Heart left ventricle (tissue), 16 donors: ENCODE measurements around the gene SMIM44. TPM values are rescaled to one million over a fixed set of nuclear protein-coding genes. Genes with fewer than 3 reads are reported as not detected.

ENCODE experiments used
- ATAC-seq, 4 donors: fragments of 200-7000 bp; cut with Tn5 transposase; one replicate each; pipeline ENCODE4 v1.9.1; 2020 to 2022; ENCODE audit warnings: moderate library complexity in 4 of 4, mild to moderate bottlenecking in 3 of 4, moderate number of reproducible peaks in 1 of 4
- DNase-seq, 5 donors: peaks; one replicate each; pipeline ENCODE4 v3.0.0-alpha.2; 2020
- H3K27ac ChIP-seq, 12 donors: fragments of 200-600 bp; sonication (generic) in 4 of 12; one replicate each; pipeline versions ENCODE4 v1.5.0 to v1.8.0; 2016 to 2022; ENCODE audit warnings: mild to moderate bottlenecking in 2 of 12
- H3K27me3 ChIP-seq, 9 donors: fragments of 200-600 bp; sonication (generic) in 2 of 9; one replicate each; pipeline versions ENCODE4 v1.5.1 to v1.8.0; 2016 to 2022; ENCODE audit warnings: mild to moderate bottlenecking in 3 of 9
- H3K36me3 ChIP-seq, 9 donors: fragments of 200-600 bp; sonication (generic) in 2 of 9; one replicate each; pipeline versions ENCODE4 v1.5.0 to v1.8.0; 2018 to 2022; ENCODE audit warnings: mild to moderate bottlenecking in 2 of 9
- H3K4me1 ChIP-seq, 12 donors: fragments of 200-600 bp; sonication (generic) in 4 of 12; one replicate each; pipeline versions ENCODE4 v1.5.0 to v1.8.0; 2016 to 2022; ENCODE audit warnings: mild to moderate bottlenecking in 3 of 12
- H3K4me3 ChIP-seq, 12 donors: fragments of 200-600 bp; sonication (generic) in 4 of 12; one replicate each; pipeline versions ENCODE4 v1.5.0 to v1.8.0; 2017 to 2022; ENCODE audit warnings: mild to moderate bottlenecking in 9 of 12, moderate library complexity in 4 of 12
- H3K9me3 ChIP-seq, 12 donors: fragments of 200-600 bp; sonication (generic) in 4 of 12; one replicate each; pipeline versions ENCODE4 v1.5.0 to v1.8.0; 2016 to 2022; ENCODE audit warnings: mild to moderate bottlenecking in 1 of 12
- CTCF ChIP-seq, 12 donors: fragments of 200-600 bp; sonication (generic) in 4 of 12; IDR thresholded peaks; one replicate each; pipeline versions ENCODE4 v1.5.0 to v1.8.0; 2018 to 2022; ENCODE audit warnings: antibody characterized with exemption in 12 of 12, mild to moderate bottlenecking in 5 of 12
- POLR2A ChIP-seq, 2 donors: fragments of 450-650 bp; IDR thresholded peaks; one replicate each; pipeline ENCODE4 v1.6.1; 2017; ENCODE audit warnings: antibody characterized with exemption in 2 of 2, mild to moderate bottlenecking in 2 of 2, moderate library complexity in 2 of 2
- WGBS, 4 donors: extraction: QIAGEN DNeasy Blood & Tissue Kit in 2 of 4; methylation state at CpG; one replicate each; pipeline versions ENCODE4 v1.1.5 to v1.1.7; 2013 to 2018; 5-methylcytosine and 5-hydroxymethylcytosine counted together
- intact Hi-C, 10 donors: fragments of 100-400 bp; cut with DNase I; formaldehyde crosslinking; loops; one replicate each; pipeline versions ENCODE4 v1.11.1 to v1.14.2; 2022
- polyA plus RNA-seq, 2 donors: library from polyadenylated mRNA; stranded (reverse); fragments of 200-250 nt; gene quantifications; one replicate each; pipeline ENCODE4 v1.2.3, GENCODE V29; 2013
- total RNA-seq, 9 donors: library from RNA; depleted of rRNA in 2 of 9; stranded (reverse); fragments of >200 nt in 2 of 9; fragmentation: NEBNext Ultra II Directional in 3 of 9; extraction: Animal tissue kit (Norgen Biotek cat#: 25700) in 3 of 9; gene quantifications; one replicate each; pipeline versions ENCODE4 v1.1.0 to v1.2.4, GENCODE V29; 2016 to 2023
- donor health status: ischemic (EF 13 %, LVEDD 7.1; RV severe dilation, severe dysfunction).
- donor health status: healthy with polysubstance abuse.
- donor health status: DM: no; HTN: yes; CAD: no.
- donor health status: DM: no; HTN: no; CAD: no.
- donor health status: ischemic (EF 25% LVEDD 6.9; RV normal size, moderate dysfunction).
- donor health status: ischemic (EF 25% LVEDD 5.7; RV mildly dilated, moderate dysfunction).
- donor health status: healthy.
- donor health status: DM: yes; HTN: yes; CAD: no.
- donor health status: ischemic (EF 35%, LVEDD 5.7; RV mildly dilated, moderate dysfunction).
- donor health status: nonischemic (EF 11% LVEDD 7.7; RV severe dilation, severe dysfunction).
- donor health status: DM: yes; HTN: yes; CAD: no.
- donor health status: PGD.
- donor health status: ischemic (EF 29% LVEDD 5.4; RV normal size, mild dysfunction).
- donor health status: nonischemic (EF 23%, LVEDD 6.1; RV moderate dilation, normal function).

SMIM44 gene
- total and polyA plus RNA-seq, 11 donors, result not detected

GRCh38 chr19:3518255-3518654 is 35.0 kb upstream of the SMIM44 start:
- Histone ChIP-seq H3K9me3 (no peaks in the 10 kb centered on the region), H3K36me3 (peaks cover 0 to 42% (median 10%) of the 10 kb centered on the region in 9 donors), H3K27ac (no peak overlapping the region), H3K27me3 (no peaks in the 10 kb centered on the region), H3K4me1 (peaks cover 0 to 28% (median 4%) of the 10 kb centered on the region in 12 donors), H3K4me3 (no peak overlapping the region)
- no peak for TF ChIP-seq POLR2A (IDR thresholded peaks at IDR 0.05)
- TF ChIP-seq CTCF (IDR thresholded peaks at IDR 0.05), result no peak
- no peak for DNase-seq
- intact Hi-C loops, result no loop called here
- WGBS, 4 donors, result 82 to 91% (median 86%) methylated on average over 10 of the region's 10 CpGs
- no peak for ATAC-seq

- intact Hi-C loops, result no loop called here
- no peaks in the 10 kb centered on the region for H3K9me3 ChIP-seq
- peaks cover 0 to 35% (median 7%) of the 10 kb centered on the region in 9 donors for H3K36me3 ChIP-seq
- ATAC-seq (no peak), DNase-seq (no peak)
- peaks cover 0 to 34% (median 10%) of the 10 kb centered on the region in 12 donors for H3K4me1 ChIP-seq
- no peak for TF ChIP-seq CTCF (IDR thresholded peaks at IDR 0.05)
- TF ChIP-seq POLR2A (IDR thresholded peaks at IDR 0.05), result no peak
- H3K27ac ChIP-seq, result no peak overlapping the region
- WGBS, 4 donors, result 85 to 93% (median 91%) methylated on average over 2 of the region's 2 CpGs
- no peak overlapping the region for H3K4me3 ChIP-seq
- no peaks in the 10 kb centered on the region for H3K27me3 ChIP-seq
Measured at GRCh38 chr19:3517638-3518037, 34.4 kb upstream of the SMIM44 start.

GRCh38 chr19:3516675-3517207 is 33.5 kb upstream of the SMIM44 start:
- H3K4me1 ChIP-seq, result peaks cover 0 to 43% (median 11%) of the 10 kb centered on the region in 12 donors
- TF ChIP-seq CTCF (IDR thresholded peaks at IDR 0.05) (no peak), POLR2A (IDR thresholded peaks at IDR 0.05) (no peak)
- no peak overlapping the region for H3K4me3 ChIP-seq
- no peaks in the 10 kb centered on the region for H3K9me3 ChIP-seq
- peaks cover 0 to 32% (median 5%) of the 10 kb centered on the region in 9 donors for H3K36me3 ChIP-seq
- 75 to 81% (median 77%) methylated on average over 6 to 15 of the region's 15 CpGs for WGBS, 4 donors
- no peaks in the 10 kb centered on the region for H3K27me3 ChIP-seq
- H3K27ac ChIP-seq, result no peak overlapping the region
- no peak for ATAC-seq
- intact Hi-C loops, result no loop called here
- no peak for DNase-seq

- TF ChIP-seq POLR2A (IDR thresholded peaks at IDR 0.05), result no peak
- TF ChIP-seq CTCF (IDR thresholded peaks at IDR 0.05), result no peak
- Histone ChIP-seq H3K4me3 (no peak overlapping the region), H3K27ac (no peak overlapping the region), H3K27me3 (no peaks in the 10 kb centered on the region), H3K36me3 (peaks cover 0 to 27% (median 5%) of the 10 kb centered on the region in 9 donors), H3K4me1 (peaks cover 0 to 51% (median 11%) of the 10 kb centered on the region in 12 donors), H3K9me3 (no peaks in the 10 kb centered on the region)
- no peak for ATAC-seq
- intact Hi-C loops, result no loop called here
- DNase-seq, result no peak
- WGBS, 4 donors, result 65 to 76% (median 73%) methylated on average over 15 of the region's 15 CpGs
Measured at GRCh38 chr19:3515891-3516422, 32.7 kb upstream of the SMIM44 start.
